Hepatic stellate cell (primary cell): Measurements from ENCODE around the gene MEG3.
A peak's percentile ranks its signal among the peaks of the same experiment; 100 is the strongest.

Source experiments
- DNase-seq: peaks from one replicate; pipeline ENCODE4 v3.0.0; 2011; ENCODE audit warnings: low spot score

The MEG3 gene

GRCh38 chr14:100898465-100898864, 72.5 kb downstream of the MEG3 start:
- no peak for DNase-seq

GRCh38 chr14:100898935-100899883, 73.3 kb downstream of the MEG3 start:
- DNase-seq = no peak

GRCh38 chr14:100899884-100900771, 74.2 kb downstream of the MEG3 start:
- DNase-seq = no peak

GRCh38 chr14:100900837-100901390, 75.0 kb downstream of the MEG3 start:
- DNase-seq = no peak

GRCh38 chr14:100901391-100902183, 75.7 kb downstream of the MEG3 start:
- DNase-seq = peak; percentile 2

- DNase-seq = peak; percentile 0
These were observed 76.6 kb downstream of the MEG3 start for GRCh38 chr14:100902295-100903133.

- DNase-seq = peak; percentile 0
These were observed 77.2 kb downstream of the MEG3 start for GRCh38 chr14:100903134-100903468.

- no peak for DNase-seq
These were observed 77.8 kb downstream of the MEG3 start, which contains the start of gene RTL1 for GRCh38 chr14:100903672-100904185. Gene RTL1 (minus strand): TSS chr14:100903722. CDS start chr14:100884788, 18,934 bp downstream.

GRCh38 chr14:100904307-100905087, 78.6 kb downstream of the MEG3 start:
- no peak for DNase-seq

GRCh38 chr14:100905166-100905565, 79.2 kb downstream of the MEG3 start:
- DNase-seq = peak; percentile 3

GRCh38 chr14:100906420-100906819, 80.5 kb downstream of the MEG3 start:
- DNase-seq = no peak

GRCh38 chr14:100907240-100907639, 81.3 kb downstream of the MEG3 start:
- DNase-seq = no peak

- DNase-seq = no peak
These were observed 83.5 kb downstream of the MEG3 start for GRCh38 chr14:100909439-100909838.
